SK-N-SH treated with all-trans-retinoic acid at 6 μM for 48 hours (cell line): ENCODE measurements around the gene ERCC5.
A peak's percentile ranks its signal among the peaks of the same experiment; 100 is the strongest.

Experiments used
- ATAC-seq: fragments of 200-7000 bp; cut with Tn5 transposase; 3 replicates; pipeline ENCODE4 v1.9.1; 2020; ENCODE audit warnings: mild to moderate bottlenecking, moderate library complexity
- ARNTL ChIP-seq: fragments of 450-650 bp; formaldehyde crosslinking; IDR thresholded peaks from 2 replicates; pipeline ENCODE4 v1.5.0; 2020; ENCODE audit warnings: low read depth, mild to moderate bottlenecking, moderate library complexity, borderline replicate concordance
- BACH2 ChIP-seq: fragments of 250-450 bp; sonication (Bioruptor Pico); IDR thresholded peaks from 2 replicates; pipeline ENCODE4 v1.9.0; 2021; ENCODE audit warnings: mild to moderate bottlenecking, borderline replicate concordance
- CSDC2 ChIP-seq: fragments of 250-450 bp; sonication (Bioruptor Pico); IDR thresholded peaks from 2 replicates; pipeline ENCODE4 v1.5.0; 2020; ENCODE audit warnings: mild to moderate bottlenecking, moderate library complexity
- CSRNP3 ChIP-seq: fragments of 250-450 bp; sonication (Bioruptor Pico); IDR thresholded peaks from 2 replicates; pipeline ENCODE4 v1.5.1; 2021; ENCODE audit warnings: mild to moderate bottlenecking, moderate library complexity
- ESRRG ChIP-seq: fragments of 250-450 bp; sonication (Bioruptor Pico); IDR thresholded peaks from 2 replicates; pipeline ENCODE4 v1.6.1; 2021; ENCODE audit warnings: mild to moderate bottlenecking
- GLIS3 ChIP-seq: fragments of 250-450 bp; sonication (Bioruptor Pico); IDR thresholded peaks from 2 replicates; pipeline ENCODE4 v1.5.0; 2020; ENCODE audit warnings: mild to moderate bottlenecking, moderate library complexity
- ISL1 ChIP-seq: fragments of 250-450 bp; sonication (Bioruptor Pico); IDR thresholded peaks from 2 replicates; pipeline ENCODE4 v2.1.2; 2022; ENCODE audit warnings: mild to moderate bottlenecking, moderate library complexity
- OSR1 ChIP-seq: fragments of 250-450 bp; sonication (Bioruptor Pico); IDR thresholded peaks from 2 replicates; pipeline ENCODE4 v1.8.0; 2022; ENCODE audit warnings: moderate library complexity, mild to moderate bottlenecking, inconsistent platforms
- PATZ1 ChIP-seq: fragments of 250-450 bp; sonication (Bioruptor Pico); IDR thresholded peaks from 2 replicates; pipeline ENCODE4 v1.8.0; 2020; ENCODE audit warnings: mild to moderate bottlenecking, moderate library complexity, borderline replicate concordance
- PPARA ChIP-seq: fragments of 250-450 bp; sonication (Bioruptor Pico); IDR thresholded peaks from 2 replicates; pipeline ENCODE4 v1.5.0; 2020; ENCODE audit warnings: mild to moderate bottlenecking, borderline replicate concordance
- RARB ChIP-seq: fragments of 250-450 bp; sonication (Bioruptor Pico); IDR thresholded peaks from 2 replicates; pipeline ENCODE4 v1.8.0; 2021; ENCODE audit warnings: mild to moderate bottlenecking, moderate library complexity
- SNAI2 ChIP-seq: fragments of 250-450 bp; sonication (Bioruptor Pico); IDR thresholded peaks from 2 replicates; pipeline ENCODE4 v1.5.0; 2020; ENCODE audit warnings: mild to moderate bottlenecking, moderate library complexity
- TCF4 ChIP-seq: fragments of 250-450 bp; sonication (Bioruptor Pico); IDR thresholded peaks from 2 replicates; pipeline ENCODE4 v1.8.0; 2021; ENCODE audit warnings: mild to moderate bottlenecking, moderate library complexity, borderline replicate concordance
- TOX ChIP-seq: fragments of 250-450 bp; sonication (Bioruptor Pico); IDR thresholded peaks from 2 replicates; pipeline ENCODE4 v1.8.0; 2021; ENCODE audit warnings: mild to moderate bottlenecking, moderate library complexity, borderline replicate concordance
- ZC3H10 ChIP-seq: fragments of 250-450 bp; sonication (Bioruptor Pico); IDR thresholded peaks from 2 replicates; pipeline ENCODE4 v1.5.1; 2021; ENCODE audit warnings: mild to moderate bottlenecking, moderate library complexity
- ZFP3 ChIP-seq: fragments of 250-450 bp; sonication (Bioruptor Pico); IDR thresholded peaks from 2 replicates; pipeline ENCODE4 v1.5.0; 2020; ENCODE audit warnings: mild to moderate bottlenecking, moderate library complexity
- ZFP30 ChIP-seq: fragments of 450-650 bp; formaldehyde crosslinking; IDR thresholded peaks from 2 replicates; pipeline ENCODE4 v1.5.0; 2022; ENCODE audit warnings: mild to moderate bottlenecking, moderate library complexity
- ZNF565 ChIP-seq: fragments of 450-650 bp; formaldehyde crosslinking; conservative IDR thresholded peaks from 2 replicates; pipeline ENCODE4 v1.5.0; 2020; ENCODE audit warnings: low read depth, mild to moderate bottlenecking, moderate library complexity
- ZNF70 ChIP-seq: fragments of 450-650 bp; formaldehyde crosslinking; IDR thresholded peaks from 2 replicates; pipeline ENCODE4 v1.5.0; 2020; ENCODE audit warnings: mild to moderate bottlenecking, moderate library complexity
- ZNF8 ChIP-seq: fragments of 450-650 bp; formaldehyde crosslinking; IDR thresholded peaks from 2 replicates; pipeline ENCODE4 v1.5.0; 2020; ENCODE audit warnings: mild to moderate bottlenecking, moderate library complexity
- TF ChIP-seq, protein P1 (sequence below): fragments of 250-450 bp; sonication (Bioruptor Pico); IDR thresholded peaks from 2 replicates; pipeline ENCODE4 v1.8.0; 2021; ENCODE audit warnings: low read depth, mild to moderate bottlenecking, moderate library complexity, borderline replicate concordance
- TF ChIP-seq, protein P2 (sequence below): fragments of 250-450 bp; sonication (Bioruptor Pico); IDR thresholded peaks from 2 replicates; pipeline ENCODE4 v1.5.1; 2020; ENCODE audit warnings: low read depth, mild to moderate bottlenecking, moderate library complexity
- TF ChIP-seq, protein P3 (sequence below): fragments of 250-450 bp; sonication (Bioruptor Pico); IDR thresholded peaks from 2 replicates; pipeline ENCODE4 v1.5.0; 2020; ENCODE audit warnings: mild to moderate bottlenecking, moderate library complexity

The ERCC5 gene

GRCh38 chr13:102903659-102904407 lies 58.0 kb downstream of the ERCC5 start:
- ATAC-seq: peak; percentile 70
- no peak for TF ChIP-seq PPARA (CRISPR knock-in tag)
- no peak for TF ChIP-seq ZFP3
- no peak for TF ChIP-seq ESRRG
- no peak for TF ChIP-seq TCF4 (CRISPR knock-in tag)
- no peak for TF ChIP-seq RARB
- TF ChIP-seq PATZ1: no peak

- no peak for ATAC-seq
- TF ChIP-seq ZNF565 (CRISPR knock-in tag) (no peak), ZNF8 (CRISPR knock-in tag) (no peak), ISL1 (no peak), PPARA (CRISPR knock-in tag) (no peak)
Observed at GRCh38 chr13:102904408-102904862, 58.6 kb downstream of the ERCC5 start.

DNA sequence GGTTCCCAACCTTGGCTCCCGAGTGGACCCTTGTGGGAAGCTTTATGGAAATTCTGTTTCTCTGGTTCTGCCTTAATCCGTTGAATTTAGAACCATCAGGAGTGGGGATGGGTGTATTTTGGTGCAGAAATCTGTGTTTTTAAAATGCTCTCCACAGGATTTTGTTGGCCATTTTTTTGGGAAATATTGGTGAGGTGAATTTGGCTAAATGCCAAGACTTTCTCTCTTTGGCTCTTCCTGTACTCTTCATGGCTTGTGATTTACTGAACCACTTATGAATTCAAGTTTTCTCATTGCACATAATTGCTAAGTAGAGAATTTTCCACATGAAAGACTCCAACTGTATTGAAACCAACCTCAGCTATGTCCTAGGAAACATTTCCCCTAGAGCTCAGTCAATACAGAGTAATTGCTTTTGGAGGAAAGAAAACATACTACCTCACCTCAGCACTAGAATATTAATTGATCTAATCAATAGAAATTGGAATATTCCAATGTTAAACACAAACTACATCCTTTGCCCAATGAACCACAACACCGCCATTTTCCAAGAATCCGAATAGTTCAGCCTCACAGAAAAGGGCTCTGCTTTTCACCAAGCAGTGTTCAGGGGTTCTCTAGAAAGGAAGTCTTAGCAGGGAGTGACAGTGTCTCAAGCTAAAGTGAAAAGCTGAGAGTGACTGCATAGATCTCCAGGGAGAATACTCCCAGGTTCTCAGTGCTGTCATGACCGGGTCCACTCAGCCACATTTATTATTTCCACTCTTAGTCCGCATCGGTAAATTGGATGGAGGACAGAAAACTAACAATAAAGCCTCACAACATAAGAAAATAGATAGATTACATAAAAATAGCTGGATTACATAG lies 60.3 kb downstream of the ERCC5 start:
- TF ChIP-seq ARNTL (CRISPR knock-in tag) (no peak), ZNF565 (CRISPR knock-in tag) (no peak), GLIS3 (CRISPR knock-in tag) (no peak)
- TF ChIP-seq, protein P1, sequence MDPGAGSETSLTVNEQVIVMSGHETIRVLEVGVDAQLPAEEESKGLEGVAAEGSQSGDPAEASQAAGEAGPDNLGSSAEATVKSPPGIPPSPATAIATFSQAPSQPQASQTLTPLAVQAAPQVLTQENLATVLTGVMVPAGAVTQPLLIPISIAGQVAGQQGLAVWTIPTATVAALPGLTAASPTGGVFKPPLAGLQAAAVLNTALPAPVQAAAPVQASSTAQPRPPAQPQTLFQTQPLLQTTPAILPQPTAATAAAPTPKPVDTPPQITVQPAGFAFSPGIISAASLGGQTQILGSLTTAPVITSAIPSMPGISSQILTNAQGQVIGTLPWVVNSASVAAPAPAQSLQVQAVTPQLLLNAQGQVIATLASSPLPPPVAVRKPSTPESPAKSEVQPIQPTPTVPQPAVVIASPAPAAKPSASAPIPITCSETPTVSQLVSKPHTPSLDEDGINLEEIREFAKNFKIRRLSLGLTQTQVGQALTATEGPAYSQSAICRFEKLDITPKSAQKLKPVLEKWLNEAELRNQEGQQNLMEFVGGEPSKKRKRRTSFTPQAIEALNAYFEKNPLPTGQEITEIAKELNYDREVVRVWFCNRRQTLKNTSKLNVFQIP (CRISPR knock-in tag): no peak
- TF ChIP-seq, protein P2, sequence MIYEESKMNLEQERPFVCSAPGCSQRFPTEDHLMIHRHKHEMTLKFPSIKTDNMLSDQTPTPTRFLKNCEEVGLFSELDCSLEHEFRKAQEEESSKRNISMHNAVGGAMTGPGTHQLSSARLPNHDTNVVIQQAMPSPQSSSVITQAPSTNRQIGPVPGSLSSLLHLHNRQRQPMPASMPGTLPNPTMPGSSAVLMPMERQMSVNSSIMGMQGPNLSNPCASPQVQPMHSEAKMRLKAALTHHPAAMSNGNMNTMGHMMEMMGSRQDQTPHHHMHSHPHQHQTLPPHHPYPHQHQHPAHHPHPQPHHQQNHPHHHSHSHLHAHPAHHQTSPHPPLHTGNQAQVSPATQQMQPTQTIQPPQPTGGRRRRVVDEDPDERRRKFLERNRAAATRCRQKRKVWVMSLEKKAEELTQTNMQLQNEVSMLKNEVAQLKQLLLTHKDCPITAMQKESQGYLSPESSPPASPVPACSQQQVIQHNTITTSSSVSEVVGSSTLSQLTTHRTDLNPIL (CRISPR knock-in tag): no peak
- TF ChIP-seq, protein P3, sequence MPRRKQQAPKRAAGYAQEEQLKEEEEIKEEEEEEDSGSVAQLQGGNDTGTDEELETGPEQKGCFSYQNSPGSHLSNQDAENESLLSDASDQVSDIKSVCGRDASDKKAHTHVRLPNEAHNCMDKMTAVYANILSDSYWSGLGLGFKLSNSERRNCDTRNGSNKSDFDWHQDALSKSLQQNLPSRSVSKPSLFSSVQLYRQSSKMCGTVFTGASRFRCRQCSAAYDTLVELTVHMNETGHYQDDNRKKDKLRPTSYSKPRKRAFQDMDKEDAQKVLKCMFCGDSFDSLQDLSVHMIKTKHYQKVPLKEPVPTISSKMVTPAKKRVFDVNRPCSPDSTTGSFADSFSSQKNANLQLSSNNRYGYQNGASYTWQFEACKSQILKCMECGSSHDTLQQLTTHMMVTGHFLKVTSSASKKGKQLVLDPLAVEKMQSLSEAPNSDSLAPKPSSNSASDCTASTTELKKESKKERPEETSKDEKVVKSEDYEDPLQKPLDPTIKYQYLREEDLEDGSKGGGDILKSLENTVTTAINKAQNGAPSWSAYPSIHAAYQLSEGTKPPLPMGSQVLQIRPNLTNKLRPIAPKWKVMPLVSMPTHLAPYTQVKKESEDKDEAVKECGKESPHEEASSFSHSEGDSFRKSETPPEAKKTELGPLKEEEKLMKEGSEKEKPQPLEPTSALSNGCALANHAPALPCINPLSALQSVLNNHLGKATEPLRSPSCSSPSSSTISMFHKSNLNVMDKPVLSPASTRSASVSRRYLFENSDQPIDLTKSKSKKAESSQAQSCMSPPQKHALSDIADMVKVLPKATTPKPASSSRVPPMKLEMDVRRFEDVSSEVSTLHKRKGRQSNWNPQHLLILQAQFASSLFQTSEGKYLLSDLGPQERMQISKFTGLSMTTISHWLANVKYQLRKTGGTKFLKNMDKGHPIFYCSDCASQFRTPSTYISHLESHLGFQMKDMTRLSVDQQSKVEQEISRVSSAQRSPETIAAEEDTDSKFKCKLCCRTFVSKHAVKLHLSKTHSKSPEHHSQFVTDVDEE (CRISPR knock-in tag): no peak
- ATAC-seq: no peak

GRCh38 chr13:102907016-102907756 lies 61.4 kb downstream of the ERCC5 start:
- no peak for ATAC-seq
- no peak for TF ChIP-seq BACH2 (CRISPR knock-in tag)
- TF ChIP-seq ZFP30 (CRISPR knock-in tag): no peak
- TF ChIP-seq TCF4 (CRISPR knock-in tag): no peak
- TF ChIP-seq ZNF565 (CRISPR knock-in tag): no peak
- TF ChIP-seq GLIS3 (CRISPR knock-in tag): no peak
- TF ChIP-seq ZC3H10 (CRISPR knock-in tag): no peak
- TF ChIP-seq, protein P1 (CRISPR knock-in tag): no peak
- TF ChIP-seq CSRNP3 (CRISPR knock-in tag): no peak
- TF ChIP-seq CSDC2 (CRISPR knock-in tag): no peak
- TF ChIP-seq PPARA (CRISPR knock-in tag): no peak
- no peak for TF ChIP-seq SNAI2 (CRISPR knock-in tag)
- no peak for TF ChIP-seq OSR1 (CRISPR knock-in tag)
- no peak for TF ChIP-seq ZFP3
- TF ChIP-seq TOX: no peak
- no peak for TF ChIP-seq ZNF70 (CRISPR knock-in tag)
- TF ChIP-seq ARNTL (CRISPR knock-in tag): no peak
- TF ChIP-seq ESRRG: no peak
- TF ChIP-seq, all 23 proteins: peak for 0
